ENCODE results near the gene MTMR3.
"Not testable (repeated sequence)": the region's sequence is repeated elsewhere in the genome, so short reads cannot be mapped to it uniquely, and the experiment has no call there.

The MTMR3 gene

DNA sequence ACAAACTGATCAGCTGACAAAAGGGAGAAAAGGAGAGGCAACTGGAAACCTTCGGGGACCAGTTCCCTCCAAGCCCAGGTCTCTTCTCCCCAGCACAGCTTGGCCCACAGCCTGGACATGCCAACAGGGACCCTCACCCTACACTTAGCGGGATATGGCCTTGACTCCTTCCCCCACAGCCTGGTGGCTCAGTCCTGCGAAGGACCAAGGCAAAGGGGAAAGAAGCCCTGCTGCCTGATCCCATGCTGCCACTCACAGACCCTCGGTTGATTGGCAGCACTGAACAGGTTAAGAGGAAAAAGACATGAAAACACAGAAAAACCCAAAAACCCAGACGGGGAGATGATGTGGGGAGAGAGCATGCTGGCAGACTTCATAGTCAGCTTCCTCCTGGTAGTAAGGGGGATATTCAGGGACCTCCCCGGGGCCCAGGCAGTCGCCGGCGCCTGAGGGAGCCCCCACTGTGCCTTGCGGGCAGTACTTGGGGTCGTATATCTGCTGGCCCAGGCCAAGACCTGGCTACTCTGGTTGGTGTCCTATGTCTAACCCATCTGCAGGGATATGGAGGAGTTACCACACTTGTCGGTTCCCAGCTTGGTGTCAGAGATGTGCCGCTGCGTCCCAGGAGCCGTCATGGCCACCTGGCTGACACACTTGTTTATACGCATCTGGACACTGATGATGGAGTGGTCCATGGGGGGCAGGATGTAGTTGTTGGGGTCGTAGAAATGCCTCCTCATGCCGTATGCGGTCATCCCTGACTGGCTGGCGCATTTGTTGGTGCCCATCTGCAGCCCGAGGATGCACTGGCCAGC is 163.1 kb downstream of the MTMR3 start:
- no peak for TF ChIP-seq POLR2A (IDR thresholded peaks at IDR 0.05; ENCODE audit: low read depth, low read length)
- FAIRE-seq (no peak), DNase-seq (ENCODE audit: insufficient read length, low spot score) (no peak)

GRCh38 chr22:30046716-30047363 is 163.9 kb downstream of the MTMR3 start:
- no peak for TF ChIP-seq POLR2A (IDR thresholded peaks at IDR 0.05; ENCODE audit: low read depth, low read length)
- DNase-seq (ENCODE audit: insufficient read length, low spot score) (no peak), FAIRE-seq (no peak)

DNA sequence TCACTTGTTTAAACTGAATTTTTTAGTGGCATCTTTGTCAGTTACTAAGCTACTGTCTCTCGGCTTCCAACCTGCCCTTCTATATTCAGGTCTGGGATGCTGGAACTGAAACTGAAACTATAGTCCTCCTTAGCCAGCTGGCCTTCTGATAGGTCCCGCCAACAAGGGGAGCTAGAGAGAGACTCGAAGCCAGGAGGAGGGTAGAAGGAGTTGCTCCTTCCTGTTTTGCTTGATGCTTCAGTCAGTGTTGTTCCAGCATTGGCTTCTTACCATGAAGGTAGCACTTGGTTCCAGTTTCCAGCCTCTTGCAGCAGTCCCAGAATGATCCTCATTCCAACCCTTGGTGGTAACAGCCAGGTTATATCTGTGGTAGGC is 164.4 kb downstream of the MTMR3 start:
- no peak for TF ChIP-seq POLR2A (IDR thresholded peaks at IDR 0.05; ENCODE audit: low read depth, low read length)
- DNase-seq (ENCODE audit: insufficient read length, low spot score), result no peak
- no peak for FAIRE-seq

DNA sequence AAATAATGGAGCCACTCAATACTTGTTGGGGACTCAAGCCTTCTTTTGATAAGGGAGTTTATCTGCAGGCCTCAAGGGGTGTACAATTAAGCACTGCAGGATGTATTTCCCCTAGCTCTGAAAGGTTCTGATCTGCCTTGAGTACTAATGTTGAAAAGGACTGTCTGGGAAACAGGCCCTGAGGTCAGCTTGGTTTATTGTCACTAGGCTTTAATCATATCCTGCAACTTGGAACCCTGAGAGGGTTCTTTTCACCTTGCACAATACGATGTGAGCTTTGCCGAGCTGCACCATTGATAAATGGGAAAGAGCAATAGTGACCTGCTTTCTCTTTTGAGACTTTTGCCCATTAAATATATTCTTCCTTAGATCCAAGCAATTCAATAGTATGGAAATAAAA is 165.7 kb downstream of the MTMR3 start:
- TF ChIP-seq POLR2A (IDR thresholded peaks at IDR 0.05; ENCODE audit: low read depth, low read length), result no peak
- FAIRE-seq (no peak), DNase-seq (ENCODE audit: insufficient read length, low spot score) (no peak)

- TF ChIP-seq POLR2A (IDR thresholded peaks at IDR 0.05; ENCODE audit: low read depth, low read length), result no peak
- DNase-seq (ENCODE audit: insufficient read length, low spot score) (no peak), FAIRE-seq (no peak)
Observed at GRCh38 chr22:30054067-30054763, 171.2 kb downstream of the MTMR3 start.

GRCh38 chr22:30054764-30055069 is 171.7 kb downstream of the MTMR3 start:
- DNase-seq (ENCODE audit: insufficient read length, low spot score), result no peak
- TF ChIP-seq POLR2A (IDR thresholded peaks at IDR 0.05; ENCODE audit: low read depth, low read length), result no peak
- no peak for FAIRE-seq

- FAIRE-seq (no peak), DNase-seq (ENCODE audit: insufficient read length, low spot score) (no peak)
- no peak for TF ChIP-seq POLR2A (IDR thresholded peaks at IDR 0.05; ENCODE audit: low read depth, low read length)
Observed at GRCh38 chr22:30056015-30056414, 173.0 kb downstream of the MTMR3 start.

DNA sequence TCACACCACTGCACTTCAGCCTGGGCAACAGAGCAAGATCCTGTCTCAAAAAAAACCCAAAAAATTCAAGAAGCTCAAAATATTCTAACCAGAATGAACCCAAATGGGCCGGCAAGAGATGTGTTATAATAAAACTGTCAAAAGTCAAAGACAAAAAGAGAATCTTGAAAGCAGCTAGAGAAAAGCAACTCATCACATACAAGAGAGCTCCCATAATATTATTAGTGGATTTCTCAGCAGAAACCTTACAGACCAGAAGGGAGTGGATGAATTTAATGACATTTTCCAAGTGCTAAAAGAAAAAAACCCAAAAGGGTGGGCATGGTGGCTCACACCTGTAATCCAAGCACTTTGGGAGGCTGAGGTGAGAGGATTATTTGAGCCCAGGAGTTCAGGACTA is 174.4 kb downstream of the MTMR3 start:
- FAIRE-seq, result no peak
- no peak for TF ChIP-seq POLR2A (IDR thresholded peaks at IDR 0.05; ENCODE audit: low read depth, low read length)
- DNase-seq (ENCODE audit: insufficient read length, low spot score), result no peak

DNA sequence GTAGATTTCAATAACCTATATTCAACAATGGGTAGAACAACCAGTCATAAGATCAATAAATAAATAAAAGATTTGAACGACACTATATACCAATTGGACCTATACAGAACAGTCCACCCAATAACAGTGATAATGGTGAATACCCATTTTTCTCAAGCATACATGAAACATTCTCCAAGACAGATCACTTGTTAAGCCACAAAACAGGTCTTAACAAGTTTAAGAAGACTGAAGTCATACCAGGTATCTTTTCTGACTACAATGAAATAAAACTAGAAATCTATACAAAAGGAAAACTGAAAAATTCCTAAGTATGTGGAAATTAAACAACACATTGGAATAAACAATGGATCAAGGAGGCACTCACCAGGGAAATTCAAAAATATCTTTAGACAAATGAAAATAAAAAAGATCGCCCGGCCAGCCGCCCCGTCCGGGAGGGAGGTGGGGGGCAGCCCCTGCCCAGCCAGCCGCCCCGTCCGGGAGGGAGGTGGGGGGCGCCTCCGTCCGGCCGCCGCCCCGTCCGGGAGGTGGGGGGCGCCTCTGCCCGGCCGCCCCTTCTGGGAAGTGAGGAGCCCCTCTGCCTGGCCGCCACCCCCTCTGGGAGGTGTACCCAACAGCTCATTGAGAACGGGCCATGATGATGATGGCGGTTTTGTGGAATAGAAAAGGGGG is 176.5 kb downstream of the MTMR3 start:
- DNase-seq (ENCODE audit: insufficient read length, low spot score); FAIRE-seq: not testable (repeated sequence)

- not testable (repeated sequence) for DNase-seq (ENCODE audit: insufficient read length, low spot score); FAIRE-seq
Observed at GRCh38 chr22:30061094-30061493, 178.1 kb downstream of the MTMR3 start.

GRCh38 chr22:30062259-30062658 is 179.3 kb downstream of the MTMR3 start:
- DNase-seq (ENCODE audit: insufficient read length, low spot score) (no peak), FAIRE-seq (no peak)
- TF ChIP-seq POLR2A (IDR thresholded peaks at IDR 0.05; ENCODE audit: low read depth, low read length), result no peak

GRCh38 chr22:30062950-30063349 is 180.0 kb downstream of the MTMR3 start:
- DNase-seq (ENCODE audit: insufficient read length, low spot score), result no peak
- no peak for FAIRE-seq
- no peak for TF ChIP-seq POLR2A (IDR thresholded peaks at IDR 0.05; ENCODE audit: low read depth, low read length)

DNA sequence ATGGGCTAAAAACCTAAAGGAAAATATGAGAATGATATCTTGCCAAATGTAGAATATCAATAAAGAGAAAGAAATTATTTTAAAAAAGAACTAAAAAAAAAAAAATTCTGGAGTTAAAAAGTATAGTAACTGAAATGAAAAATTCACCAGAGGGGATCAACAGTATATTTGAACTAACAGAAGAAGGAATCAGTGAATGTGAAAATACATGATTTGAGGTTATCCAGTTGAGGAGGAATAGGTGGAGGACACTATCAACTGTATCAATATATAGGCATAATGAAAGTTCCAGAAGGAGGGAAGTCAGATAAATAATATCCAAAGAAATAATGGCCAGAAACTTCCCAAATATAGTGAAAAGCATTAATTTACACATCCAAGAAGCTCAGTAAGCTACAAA is 181.2 kb downstream of the MTMR3 start:
- no peak for FAIRE-seq
- no peak for DNase-seq (ENCODE audit: insufficient read length, low spot score)
- no peak for TF ChIP-seq POLR2A (IDR thresholded peaks at IDR 0.05; ENCODE audit: low read depth, low read length)

- DNase-seq (ENCODE audit: insufficient read length, low spot score), result no peak
- no peak for FAIRE-seq
- TF ChIP-seq POLR2A (IDR thresholded peaks at IDR 0.05; ENCODE audit: low read depth, low read length), result no peak
Observed at GRCh38 chr22:30073743-30074142, 190.8 kb downstream of the MTMR3 start.
